Measurements from ENCODE around the gene TMEM245. TPM values are rescaled to one million over a fixed set of nuclear protein-coding genes. Genes with fewer than 3 reads are reported as not detected.

TMEM245 gene
- total RNA-seq, 4 donors from 2014 or later: 14.0 to 78.8 (median 68.3) TPM

- Histone ChIP-seq H3K27ac (no peak overlapping the region), H3K4me3 (no peak overlapping the region), H3K27me3 (no peaks in the 10 kb centered on the region), H3K4me1 (no peaks in the 10 kb centered on the region), H3K36me3 (no peaks in the 10 kb centered on the region), H3K9me3 (no peaks in the 10 kb centered on the region)
- TF ChIP-seq POLR2A (IDR thresholded peaks at IDR 0.05): no peak
- TF ChIP-seq CTCF (IDR thresholded peaks at IDR 0.05): peak in 4 of 6 experiments; percentile 7 to 45 (median 44)
- DNase-seq: no peak
Measured at GRCh38 chr9:109143881-109144562, 24.3 kb upstream of the TMEM245 start.

DNA sequence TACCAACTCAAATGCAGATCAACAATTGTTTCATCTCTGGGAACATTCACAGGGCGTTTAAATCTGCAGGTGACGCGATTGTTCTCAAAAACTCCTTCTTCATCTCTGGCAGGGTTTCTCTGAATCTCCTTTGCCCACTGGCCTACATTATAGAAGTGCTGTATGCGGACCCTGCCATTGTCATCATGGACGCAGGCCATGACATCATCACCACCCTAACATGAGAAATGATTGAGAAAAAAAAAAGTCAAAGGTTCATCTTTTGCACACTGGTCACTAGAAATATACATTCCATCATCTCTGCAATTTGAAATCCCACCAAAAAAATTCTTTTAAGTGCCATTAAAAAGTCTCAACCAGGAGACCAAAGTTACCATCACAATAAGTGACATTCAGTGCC is 21.6 kb upstream of the TMEM245 start:
- no peak for DNase-seq
- Histone ChIP-seq H3K27me3 (no peaks in the 10 kb centered on the region), H3K9me3 (no peaks in the 10 kb centered on the region), H3K4me1 (no peaks in the 10 kb centered on the region), H3K36me3 (no peaks in the 10 kb centered on the region), H3K4me3 (no peak overlapping the region), H3K27ac (no peak overlapping the region)
- TF ChIP-seq POLR2A (IDR thresholded peaks at IDR 0.05): no peak
- TF ChIP-seq CTCF (IDR thresholded peaks at IDR 0.05): no peak

DNA sequence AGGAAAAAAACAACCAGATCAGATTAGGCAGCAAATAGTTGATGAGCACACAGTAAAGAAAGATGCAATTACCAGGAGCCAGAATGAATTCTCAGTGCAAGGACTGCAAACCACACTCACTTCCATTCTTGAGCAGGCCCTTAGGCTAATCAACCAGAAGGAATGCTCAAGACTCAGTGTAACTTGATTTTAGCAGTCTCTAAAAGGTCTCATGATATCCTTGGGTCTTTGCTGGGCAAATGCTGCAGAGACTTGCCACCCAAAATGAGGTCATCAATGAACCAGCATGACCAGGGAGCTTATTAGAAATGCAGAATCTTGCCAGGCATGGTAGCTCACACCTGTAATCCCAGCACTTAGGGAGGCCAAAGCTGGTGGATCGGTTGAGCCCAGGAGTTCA is 20.1 kb upstream of the TMEM245 start:
- TF ChIP-seq POLR2A (IDR thresholded peaks at IDR 0.05) (no peak), CTCF (IDR thresholded peaks at IDR 0.05) (no peak)
- no peak for DNase-seq
- Histone ChIP-seq H3K4me1 (no peaks in the 10 kb centered on the region), H3K4me3 (no peak overlapping the region), H3K9me3 (no peaks in the 10 kb centered on the region), H3K27ac (no peak overlapping the region), H3K27me3 (no peaks in the 10 kb centered on the region), H3K36me3 (no peaks in the 10 kb centered on the region)

DNA sequence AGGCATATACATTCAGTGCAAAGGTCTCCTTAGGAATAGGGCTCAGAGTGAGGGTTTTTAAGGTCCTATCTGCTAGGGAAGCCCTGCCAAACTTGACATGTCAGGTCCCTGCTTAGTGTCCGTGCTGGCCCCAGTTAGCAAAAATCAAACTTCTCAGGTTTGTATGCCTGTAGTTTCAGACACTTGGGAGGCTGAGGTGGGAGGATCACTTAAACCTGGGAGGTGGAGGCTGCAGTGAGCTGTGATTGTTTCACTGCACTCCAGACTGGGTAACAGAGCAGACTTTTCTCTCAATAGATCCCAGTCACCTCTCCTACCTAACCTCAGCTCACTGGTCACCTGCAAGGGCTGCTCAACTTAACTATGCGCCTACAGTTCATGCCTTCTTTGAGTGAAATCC is 18.7 kb upstream of the TMEM245 start:
- H3K9me3 ChIP-seq: no peaks in the 10 kb centered on the region
- no peak overlapping the region for H3K4me3 ChIP-seq
- no peak for DNase-seq
- no peaks in the 10 kb centered on the region for H3K36me3 ChIP-seq
- no peak overlapping the region for H3K27ac ChIP-seq
- no peaks in the 10 kb centered on the region for H3K27me3 ChIP-seq
- no peak for TF ChIP-seq POLR2A (IDR thresholded peaks at IDR 0.05)
- no peak for TF ChIP-seq CTCF (IDR thresholded peaks at IDR 0.05)
- peaks cover 0 to 1% (median 0%) of the 10 kb centered on the region in 4 donors for H3K4me1 ChIP-seq

DNA sequence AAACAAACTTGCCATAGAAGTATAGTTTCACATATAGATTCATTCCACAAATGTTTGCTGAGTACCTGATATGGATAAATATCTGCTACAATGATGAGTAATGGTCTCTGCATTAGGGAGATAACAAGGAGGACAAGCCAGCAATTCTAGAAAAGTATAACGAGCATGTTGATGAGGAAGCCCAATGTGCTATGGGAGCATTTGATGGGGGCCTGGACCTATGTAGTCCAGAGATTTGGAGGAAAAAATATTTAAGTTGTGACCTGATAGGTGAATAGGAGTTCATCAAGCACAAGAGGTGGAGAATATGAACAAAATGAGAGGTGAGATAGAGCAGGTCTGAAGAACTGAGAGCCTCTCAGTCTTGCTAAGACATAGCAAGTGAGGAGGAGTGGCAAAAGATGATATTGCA is 14.4 kb upstream of the TMEM245 start:
- Histone ChIP-seq H3K4me3 (no peak overlapping the region), H3K27me3 (no peaks in the 10 kb centered on the region), H3K27ac (peak overlapping the region in 1 of 4 donors; percentile 8), H3K4me1 (peaks cover 0 to 11% (median 0%) of the 10 kb centered on the region in 4 donors), H3K9me3 (no peaks in the 10 kb centered on the region), H3K36me3 (no peaks in the 10 kb centered on the region)
- DNase-seq: no peak
- TF ChIP-seq POLR2A (IDR thresholded peaks at IDR 0.05): no peak
- TF ChIP-seq CTCF (IDR thresholded peaks at IDR 0.05): no peak
